ENCODE measurements around the gene DDIT3.
"Not testable (repeated sequence)": the region's sequence is repeated elsewhere in the genome, so short reads cannot be mapped to it uniquely, and the experiment has no call there.

Gene DDIT3

GRCh38 chr12:57522011-57522886 lies 1.9 kb upstream of the DDIT3 start, which contains the start of gene MBD6:
Gene MBD6, plus strand, starts transcription at chr12:57522824. Its CDS starts 1,480 bp downstream, at chr12:57524304.
- DNase-seq (ENCODE audit: low read depth, low spot score), result peak; percentile 96
- in situ Hi-C loops (cut with HindIII; ENCODE audit: low sequenced_read_pairs), result no loop called here
- H3K4me3 ChIP-seq (ENCODE audit: low read depth, low read length), result peak within 1 kb of the TSS; percentile 85
- no peak for TF ChIP-seq CTCF (IDR thresholded peaks at IDR 0.05; ENCODE audit: low read depth, low read length)

- DNase-seq (ENCODE audit: low read depth, low spot score), result peak; percentile 58
- no peak for TF ChIP-seq CTCF (IDR thresholded peaks at IDR 0.05; ENCODE audit: low read depth, low read length)
- in situ Hi-C loops (cut with HindIII; ENCODE audit: low sequenced_read_pairs), result no loop called here
- no peak overlapping the region for H3K4me3 ChIP-seq (ENCODE audit: low read depth, low read length)
Measured at GRCh38 chr12:57521525-57522010, 1.3 kb upstream of the DDIT3 start.

GRCh38 chr12:57519796-57520052 lies 590 bp downstream of the DDIT3 start:
- peak overlapping the region; percentile 80 for H3K4me3 ChIP-seq (ENCODE audit: low read depth, low read length)
- in situ Hi-C loops (cut with HindIII; ENCODE audit: low sequenced_read_pairs), result no loop called here
- no peak for DNase-seq (ENCODE audit: low read depth, low spot score)
- TF ChIP-seq CTCF (IDR thresholded peaks at IDR 0.05; ENCODE audit: low read depth, low read length), result no peak

GRCh38 chr12:57518920-57519795 lies 1.2 kb downstream of the DDIT3 start:
- peak; percentile 25 for DNase-seq (ENCODE audit: low read depth, low spot score)
- TF ChIP-seq CTCF (IDR thresholded peaks at IDR 0.05; ENCODE audit: low read depth, low read length), result no peak
- in situ Hi-C loops (cut with HindIII; ENCODE audit: low sequenced_read_pairs), result no loop called here
- peak overlapping the region; percentile 80 for H3K4me3 ChIP-seq (ENCODE audit: low read depth, low read length)

- in situ Hi-C loops (cut with HindIII; ENCODE audit: low sequenced_read_pairs), result no loop called here
- TF ChIP-seq CTCF (IDR thresholded peaks at IDR 0.05; ENCODE audit: low read depth, low read length), result no peak
- no peak for DNase-seq (ENCODE audit: low read depth, low spot score)
- H3K4me3 ChIP-seq (ENCODE audit: low read depth, low read length), result peak overlapping the region; percentile 80
Measured at GRCh38 chr12:57518176-57518919, 2.0 kb downstream of the DDIT3 start.

- in situ Hi-C loops (cut with HindIII; ENCODE audit: low sequenced_read_pairs); DNase-seq (ENCODE audit: low read depth, low spot score): not testable (repeated sequence)
- H3K4me3 ChIP-seq (ENCODE audit: low read depth, low read length), result peak overlapping the region; percentile 80
Measured at GRCh38 chr12:57517718-57518117, 2.6 kb downstream of the DDIT3 start.

All from astrocyte of the spinal cord (primary cell).